ENCODE measurements around the gene ATP2B3. TPM values are rescaled to one million over a fixed set of nuclear protein-coding genes. Genes with fewer than 3 reads are reported as not detected.

Gene ATP2B3
- total and polyA plus RNA-seq, 2 donors (not counting 3 experiments of a cell fraction or from before 2014, with no cell fraction given), result 0.01 to 0.07 TPM

DNA sequence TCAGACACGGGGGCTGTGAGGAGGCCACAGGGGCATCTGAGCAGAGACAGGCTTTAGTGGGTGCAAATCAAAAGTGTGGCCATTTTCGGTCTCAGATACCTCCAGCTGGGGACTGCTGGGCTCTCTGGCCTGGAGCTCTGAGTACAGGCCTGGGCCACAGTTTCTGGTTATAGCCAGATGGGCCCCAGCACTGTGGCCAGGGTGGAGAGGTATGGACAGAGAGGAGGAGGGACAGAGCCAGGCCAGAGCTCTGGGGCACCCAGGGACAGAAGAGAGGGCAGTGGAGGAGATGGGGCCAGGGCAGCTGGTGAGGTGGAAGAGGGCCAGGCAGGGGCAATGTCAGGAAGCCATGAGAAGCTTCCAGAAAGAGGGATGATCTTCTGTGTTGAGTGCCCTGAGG is 61.4 kb downstream of the ATP2B3 start:
- Histone ChIP-seq H3K9me1 (replicated peaks; ENCODE audit: control insufficient read depth, extremely low read depth, insufficient read depth, low read length) (no peaks in the 10 kb centered on the region), H2AFZ (ENCODE audit: low read depth, low read length) (no peak overlapping the region), H3K36me3 (ENCODE audit: control insufficient read depth in 2 of 2, extremely low read depth in 1 of 2, insufficient read depth in 2 of 2, low read length in 2 of 2) (no peaks in the 10 kb centered on the region), H3K4me3 (replicated peaks in 1 of 3; ENCODE audit: insufficient read depth in 1 of 3, low read depth in 1 of 3, low read length in 3 of 3) (no peak overlapping the region), H3K9me3 (replicated peaks; ENCODE audit: control insufficient read depth, insufficient read depth, low read length) (no peaks in the 10 kb centered on the region), H3K9ac (replicated peaks; ENCODE audit: extremely low read depth, insufficient read depth, low read length) (no peak overlapping the region), H3K27me3 (ENCODE audit: control insufficient read depth in 2 of 2, insufficient read depth in 2 of 2, low read length in 2 of 2) (no peaks in the 10 kb centered on the region), H3K4me2 (ENCODE audit: insufficient read depth, low read length) (no peak overlapping the region), H4K20me1 (replicated peaks; ENCODE audit: control insufficient read depth, extremely low read depth, insufficient read depth, low read length) (no peaks in the 10 kb centered on the region), H3K79me2 (ENCODE audit: control insufficient read depth, insufficient read depth, low read length) (no peaks in the 10 kb centered on the region), H3K4me1 (ENCODE audit: control insufficient read depth, extremely low read depth, insufficient read depth, low read length) (no peaks in the 10 kb centered on the region), H3K27ac (ENCODE audit: insufficient read depth, low read depth, low read length) (no peak overlapping the region)
- no peak for TF ChIP-seq FOS (IDR thresholded peaks at IDR 0.05; ENCODE audit: borderline replicate concordance, insufficient read depth, low read length)
- no peak for TF ChIP-seq EZH2 (IDR thresholded peaks at IDR 0.05; ENCODE audit: borderline replicate concordance, low read depth, low read length, severe bottlenecking)
- TF ChIP-seq JUN (IDR thresholded peaks at IDR 0.05; ENCODE audit: borderline replicate concordance, insufficient read depth, insufficient read length, low read depth), result no peak
- TF ChIP-seq POLR2AphosphoS5 (IDR thresholded peaks at IDR 0.05; ENCODE audit: insufficient read depth, low read depth, low read length), result no peak
- no peak for TF ChIP-seq MYC (IDR thresholded peaks at IDR 0.05; ENCODE audit: low read depth, low read length)
- no peak for TF ChIP-seq GATA2 (IDR thresholded peaks at IDR 0.05; ENCODE audit: insufficient read depth, insufficient read length, low read depth, low read length)
- TF ChIP-seq POLR2A (IDR thresholded peaks at IDR 0.05; ENCODE audit: low read depth, low read length), result no peak
- POLR2A ChIA-PET, result no interaction called here
- CTCF ChIA-PET, result interaction anchor here (1.0 kb wide), 1 partner anchor 89 kb away, joined by 3 read pairs; no protein-coding TSS in a partner anchor
- no TSS peak for BruUV-seq (replicated peaks)
- FAIRE-seq (no peak), DNase-seq (ENCODE audit: low read depth, low spot score) (no peak)
- intact Hi-C loops (cut with micrococcal nuclease), result no loop called here
- dilution Hi-C loops (cut with MboI; ENCODE audit: extremely low pct_ligation_motif_present, low sequenced_read_pairs), result no loop called here

DNA sequence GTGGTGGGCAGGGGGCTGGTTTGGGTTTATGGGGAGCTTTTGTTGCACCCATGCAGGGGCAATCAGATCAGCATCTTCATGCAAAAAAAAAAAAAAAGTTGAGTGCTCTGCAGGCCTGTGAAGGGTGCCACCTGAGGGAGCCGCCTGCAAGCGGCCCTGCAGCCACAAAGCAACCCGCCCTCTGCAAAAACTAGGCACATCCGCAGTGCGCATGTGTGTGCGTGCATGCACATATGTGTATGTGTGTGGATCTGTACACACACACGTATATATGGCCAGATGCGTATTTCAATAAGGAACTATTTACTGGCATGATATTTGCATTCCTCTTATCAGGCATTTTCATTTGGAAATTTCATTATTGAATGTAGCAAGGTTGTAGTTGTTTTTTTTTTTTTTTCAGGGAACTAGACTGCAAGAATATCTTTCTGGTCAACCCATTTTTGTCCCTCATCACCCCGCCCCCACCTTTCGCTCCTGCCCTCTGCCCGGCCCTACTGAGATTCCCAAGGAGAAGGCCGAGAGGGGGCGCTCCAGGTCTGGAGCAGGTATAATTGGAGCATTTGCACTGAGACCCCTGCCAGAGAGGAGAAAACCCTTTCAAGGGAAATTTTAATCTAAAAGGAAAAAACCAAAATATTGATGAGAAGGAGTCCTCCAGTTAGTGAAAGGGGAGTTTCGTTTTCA is 63.4 kb downstream of the ATP2B3 start:
- DNase-seq (ENCODE audit: low read depth, low spot score), result peak; percentile 1
- intact Hi-C loops (cut with micrococcal nuclease), result no loop called here
- no peaks in the 10 kb centered on the region for H3K9me1 ChIP-seq (replicated peaks; ENCODE audit: control insufficient read depth, extremely low read depth, insufficient read depth, low read length)
- no peaks in the 10 kb centered on the region for H3K4me1 ChIP-seq (ENCODE audit: control insufficient read depth, extremely low read depth, insufficient read depth, low read length)
- H3K9me3 ChIP-seq (replicated peaks; ENCODE audit: control insufficient read depth, insufficient read depth, low read length), result no peaks in the 10 kb centered on the region
- H3K27ac ChIP-seq (ENCODE audit: insufficient read depth, low read depth, low read length), result no peak overlapping the region
- ChIA-PET CTCF (no interaction called here), POLR2A (no interaction called here)
- H3K9ac ChIP-seq (replicated peaks; ENCODE audit: extremely low read depth, insufficient read depth, low read length), result no peak overlapping the region
- H3K27me3 ChIP-seq (ENCODE audit: control insufficient read depth in 2 of 2, insufficient read depth in 2 of 2, low read length in 2 of 2), result no peaks in the 10 kb centered on the region
- no peak for TF ChIP-seq POLR2A (IDR thresholded peaks at IDR 0.05; ENCODE audit: low read depth, low read length)
- TF ChIP-seq, protein P1, sequence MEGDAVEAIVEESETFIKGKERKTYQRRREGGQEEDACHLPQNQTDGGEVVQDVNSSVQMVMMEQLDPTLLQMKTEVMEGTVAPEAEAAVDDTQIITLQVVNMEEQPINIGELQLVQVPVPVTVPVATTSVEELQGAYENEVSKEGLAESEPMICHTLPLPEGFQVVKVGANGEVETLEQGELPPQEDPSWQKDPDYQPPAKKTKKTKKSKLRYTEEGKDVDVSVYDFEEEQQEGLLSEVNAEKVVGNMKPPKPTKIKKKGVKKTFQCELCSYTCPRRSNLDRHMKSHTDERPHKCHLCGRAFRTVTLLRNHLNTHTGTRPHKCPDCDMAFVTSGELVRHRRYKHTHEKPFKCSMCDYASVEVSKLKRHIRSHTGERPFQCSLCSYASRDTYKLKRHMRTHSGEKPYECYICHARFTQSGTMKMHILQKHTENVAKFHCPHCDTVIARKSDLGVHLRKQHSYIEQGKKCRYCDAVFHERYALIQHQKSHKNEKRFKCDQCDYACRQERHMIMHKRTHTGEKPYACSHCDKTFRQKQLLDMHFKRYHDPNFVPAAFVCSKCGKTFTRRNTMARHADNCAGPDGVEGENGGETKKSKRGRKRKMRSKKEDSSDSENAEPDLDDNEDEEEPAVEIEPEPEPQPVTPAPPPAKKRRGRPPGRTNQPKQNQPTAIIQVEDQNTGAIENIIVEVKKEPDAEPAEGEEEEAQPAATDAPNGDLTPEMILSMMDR (IDR thresholded peaks at IDR 0.05; ENCODE audit: extremely low read depth in 1 of 2, insufficient read depth in 1 of 2, low read depth in 1 of 2, low read length in 2 of 2), result peak in 1 of 2 donors; percentile 22
- no peak overlapping the region for H3K4me3 ChIP-seq (replicated peaks in 1 of 3; ENCODE audit: insufficient read depth in 1 of 3, low read depth in 1 of 3, low read length in 3 of 3)
- no peak overlapping the region for H3K4me2 ChIP-seq (ENCODE audit: insufficient read depth, low read length)
- dilution Hi-C loops (cut with MboI; ENCODE audit: extremely low pct_ligation_motif_present, low sequenced_read_pairs), result no loop called here
- no peaks in the 10 kb centered on the region for H3K79me2 ChIP-seq (ENCODE audit: control insufficient read depth, insufficient read depth, low read length)
- no TSS peak for BruUV-seq (replicated peaks)
- no peak for FAIRE-seq
- no peaks in the 10 kb centered on the region for H4K20me1 ChIP-seq (replicated peaks; ENCODE audit: control insufficient read depth, extremely low read depth, insufficient read depth, low read length)
- no peak overlapping the region for H2AFZ ChIP-seq (ENCODE audit: low read depth, low read length)
- H3K36me3 ChIP-seq (ENCODE audit: control insufficient read depth in 2 of 2, extremely low read depth in 1 of 2, insufficient read depth in 2 of 2, low read length in 2 of 2), result no peaks in the 10 kb centered on the region
